ENCODE measurements around the gene CELF1.

Gene CELF1

DNA sequence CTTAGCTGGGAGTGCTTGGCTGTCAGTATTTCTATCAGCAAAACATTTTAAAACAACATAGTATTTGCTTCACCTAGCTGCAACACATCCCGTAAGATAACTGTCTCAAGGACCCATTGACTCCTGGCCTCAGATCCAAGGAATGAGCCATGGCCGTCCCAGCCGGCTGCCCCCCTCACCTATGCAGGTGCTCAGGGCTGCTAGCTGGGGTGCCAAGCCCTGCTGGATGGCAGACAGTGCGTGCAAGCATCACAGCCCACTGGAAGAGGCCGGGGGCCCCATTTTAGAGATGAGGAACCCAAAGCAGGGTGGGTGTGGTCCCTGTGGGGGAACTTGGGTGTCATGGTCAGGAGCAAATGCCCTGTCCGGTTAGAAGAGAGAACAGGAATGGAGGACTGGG lies 135.2 kb downstream of the CELF1 start:
- no peak for DNase-seq (ENCODE audit: low spot score)

DNA sequence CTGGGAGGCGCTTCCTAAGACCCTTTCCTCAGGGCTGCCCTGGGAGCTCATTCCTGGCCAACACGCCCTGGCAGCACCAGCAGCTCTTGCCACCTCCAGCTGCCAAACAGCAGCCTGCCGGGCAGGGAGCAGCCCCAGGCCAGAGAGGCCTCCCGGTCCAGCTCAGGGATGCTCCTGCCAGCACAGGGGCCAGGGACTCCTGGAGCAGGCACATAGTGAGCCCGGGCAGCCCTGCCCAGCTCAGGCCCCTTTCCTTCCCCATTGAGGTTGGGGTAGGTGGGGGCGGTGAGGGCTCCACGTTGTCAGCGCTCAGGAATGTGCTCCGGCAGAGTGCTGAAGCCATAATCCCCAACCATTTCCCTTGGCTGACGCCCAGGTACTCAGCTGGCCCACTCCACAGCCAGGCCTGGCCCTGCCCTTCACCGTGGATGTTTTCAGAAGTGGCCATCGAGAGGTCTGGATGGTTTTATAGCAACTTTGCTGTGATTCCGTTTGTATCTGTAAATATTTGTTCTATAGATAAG lies 136.9 kb downstream of the CELF1 start:
- DNase-seq (ENCODE audit: low spot score), result no peak

All from hematopoietic multipotent progenitor cell treated with erythropoietin and hydrocortisone succinate and interleukin-3 and kit ligand, for 15 days (in vitro differentiated cells).